NT2/D1 (cell line): Measurements from ENCODE around the gene HINFP.

Source experiments
- SUZ12 ChIP-seq: IDR thresholded peaks from 2 replicates; pipeline ENCODE4 v1.6.1; 2011; ENCODE audit not compliant: insufficient read length, insufficient read depth; ENCODE audit errors: extremely low read depth
- YY1 ChIP-seq: IDR thresholded peaks from 2 replicates; pipeline ENCODE4 v1.6.1; 2011; ENCODE audit not compliant: insufficient read length, insufficient read depth
- ZNF274 ChIP-seq: IDR thresholded peaks from 2 replicates; pipeline ENCODE4 v1.6.1; 2011; ENCODE audit warnings: mild to moderate bottlenecking, low read depth, low read length

DNA sequence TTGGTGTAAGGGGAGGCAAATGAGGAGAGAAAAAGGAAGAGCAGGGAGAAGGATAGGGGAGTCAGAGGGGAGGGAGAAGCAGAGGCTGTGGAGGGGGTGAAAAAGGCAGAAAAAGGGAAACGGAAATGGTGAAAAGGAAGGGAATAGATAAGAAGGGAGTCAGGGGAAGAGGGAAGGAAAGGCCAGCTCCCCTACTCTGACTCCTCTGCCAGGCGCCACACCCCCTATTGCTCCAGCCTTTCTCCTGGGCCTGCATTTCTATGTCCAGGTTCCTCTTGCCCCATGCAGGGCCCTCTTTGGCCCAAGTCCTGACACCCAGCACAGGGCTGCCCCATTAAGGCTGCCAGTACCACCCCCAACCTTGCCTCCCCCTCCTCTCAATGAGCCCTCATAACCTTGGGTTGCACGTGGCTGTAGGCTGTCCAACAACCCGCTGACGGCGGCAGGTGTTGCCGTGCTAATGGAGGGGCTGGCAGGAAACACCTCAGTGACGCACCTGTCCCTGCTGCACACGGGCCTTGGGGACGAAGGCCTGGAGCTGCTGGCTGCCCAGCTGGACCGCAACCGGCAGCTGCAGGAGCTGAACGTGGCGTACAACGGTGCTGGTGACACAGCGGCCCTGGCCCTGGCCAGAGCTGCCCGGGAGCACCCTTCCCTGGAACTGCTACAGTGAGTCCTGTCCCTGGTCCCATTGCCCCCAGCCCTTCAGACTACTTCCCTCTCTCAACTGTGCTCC, 60.5 kb downstream of the HINFP start:
- no peak for TF ChIP-seq SUZ12
- no peak for TF ChIP-seq YY1
- no peak for TF ChIP-seq ZNF274
